HG03025 (cell line): Measurements from ENCODE around the gene PAPOLG.
"Not testable (repeated sequence)": the region's sequence is repeated elsewhere in the genome, so short reads cannot be mapped to it uniquely, and the experiment has no call there.

Experiments
- ATAC-seq: cut with Tn5 transposase; IDR thresholded peaks from one replicate; pipeline ENCODE4 v1.9.1; 2021; ENCODE audit warnings: mild to moderate bottlenecking, moderate library complexity; ENCODE audit not compliant: unreplicated experiment, low FRiP score

Gene PAPOLG

GRCh38 chr2:60821587-60822302 is 65.7 kb downstream of the PAPOLG start:
- ATAC-seq, result no peak

- no peak for ATAC-seq
These were observed 66.9 kb downstream of the PAPOLG start for GRCh38 chr2:60822987-60823386.

DNA sequence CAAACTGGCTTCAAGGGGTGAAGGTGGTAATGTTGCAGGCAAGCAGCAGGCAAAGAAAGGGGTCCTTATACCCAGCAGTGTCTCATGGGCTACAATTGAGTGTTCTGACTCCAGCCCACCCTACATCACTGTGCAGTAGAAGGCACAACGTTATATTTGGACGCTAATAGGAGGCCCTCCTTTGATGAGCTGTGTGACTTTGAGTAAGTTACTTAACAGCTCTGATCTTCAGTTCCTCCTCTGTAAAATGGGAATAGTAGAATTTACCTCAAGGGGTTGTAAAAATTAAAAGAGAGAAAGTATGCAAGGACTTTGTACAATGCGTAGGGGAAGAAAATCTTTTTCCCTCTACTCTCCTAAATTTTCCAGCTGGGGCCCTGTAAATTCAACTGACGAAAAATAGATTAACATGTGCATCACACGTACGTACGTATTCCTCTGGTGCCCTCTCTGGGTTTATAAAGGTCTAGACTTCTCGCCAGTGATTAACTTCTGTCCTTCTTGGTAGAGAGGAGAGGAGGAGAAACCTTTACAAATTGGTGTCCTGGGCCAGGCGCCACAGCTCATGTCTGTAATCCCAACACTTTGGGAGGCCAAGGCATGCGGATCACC is 67.7 kb downstream of the PAPOLG start:
- ATAC-seq, result no peak

DNA sequence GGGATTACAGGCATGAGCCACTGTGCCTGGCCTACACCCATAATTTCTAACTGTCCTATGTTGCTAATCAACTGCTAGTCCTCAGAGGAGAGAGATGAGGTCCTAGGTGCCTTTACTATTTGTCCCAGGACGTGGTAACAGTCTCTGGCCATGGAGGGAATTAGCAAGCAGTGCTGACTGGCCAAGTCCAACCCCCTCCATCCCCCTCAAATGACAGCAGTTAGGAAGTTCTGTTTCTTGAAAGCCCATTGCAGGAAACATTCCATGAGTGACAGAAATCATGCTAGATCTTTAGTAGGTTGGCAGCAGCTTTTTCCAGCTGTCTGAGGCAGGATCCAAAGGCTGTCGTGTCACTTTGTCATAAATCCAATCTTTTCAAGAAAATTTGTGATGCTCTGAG is 69.6 kb downstream of the PAPOLG start:
- no peak for ATAC-seq

GRCh38 chr2:60826111-60826510 is 70.0 kb downstream of the PAPOLG start:
- no peak for ATAC-seq

- not testable (repeated sequence) for ATAC-seq
These were observed 70.8 kb downstream of the PAPOLG start for GRCh38 chr2:60826860-60827259.

DNA sequence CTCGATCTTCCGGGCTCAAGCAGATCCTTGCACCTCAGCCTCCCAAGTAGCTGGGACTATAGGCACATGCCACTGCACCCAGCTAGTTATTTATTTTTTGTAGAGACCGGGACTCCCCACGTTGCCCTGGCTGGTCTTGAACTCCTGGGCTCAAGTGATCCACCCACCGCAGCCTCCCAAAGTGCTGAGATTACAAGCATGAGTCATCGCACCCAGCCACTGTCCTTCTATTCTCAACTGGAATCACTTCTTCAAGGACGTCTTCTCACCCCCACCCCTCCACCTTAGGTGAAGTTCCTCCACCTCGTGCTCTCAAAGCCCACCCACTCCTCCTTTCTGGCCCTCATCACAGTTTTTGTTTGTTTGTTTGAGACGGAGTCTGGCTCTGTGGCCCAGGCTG is 71.3 kb downstream of the PAPOLG start:
- ATAC-seq, result no peak

- no peak for ATAC-seq
These were observed 74.9 kb downstream of the PAPOLG start for GRCh38 chr2:60830991-60831390.

DNA sequence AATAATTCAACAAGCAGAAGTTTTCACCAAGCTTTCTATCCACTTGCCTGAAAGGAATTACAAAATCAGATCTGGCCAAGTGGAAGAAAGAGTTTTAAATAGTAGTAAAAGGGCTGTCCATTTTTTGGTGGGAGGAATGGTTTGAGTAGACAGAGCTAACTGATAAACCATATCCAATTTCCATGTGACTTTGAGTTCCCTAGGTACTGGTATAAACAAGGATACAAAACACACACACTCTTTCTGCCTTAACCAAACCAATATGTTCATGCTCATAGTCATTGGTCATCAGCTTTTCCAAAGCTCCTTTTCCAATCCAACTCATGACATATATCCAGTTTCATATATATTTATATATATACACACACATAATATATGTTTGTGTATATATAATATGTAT is 75.9 kb downstream of the PAPOLG start:
- no peak for ATAC-seq

GRCh38 chr2:60832621-60833020 is 76.6 kb downstream of the PAPOLG start:
- no peak for ATAC-seq

- ATAC-seq, result no peak
These were observed 78.2 kb downstream of the PAPOLG start for GRCh38 chr2:60834270-60834717.

- no peak for ATAC-seq
These were observed 80.4 kb downstream of the PAPOLG start for GRCh38 chr2:60836491-60836890.

DNA sequence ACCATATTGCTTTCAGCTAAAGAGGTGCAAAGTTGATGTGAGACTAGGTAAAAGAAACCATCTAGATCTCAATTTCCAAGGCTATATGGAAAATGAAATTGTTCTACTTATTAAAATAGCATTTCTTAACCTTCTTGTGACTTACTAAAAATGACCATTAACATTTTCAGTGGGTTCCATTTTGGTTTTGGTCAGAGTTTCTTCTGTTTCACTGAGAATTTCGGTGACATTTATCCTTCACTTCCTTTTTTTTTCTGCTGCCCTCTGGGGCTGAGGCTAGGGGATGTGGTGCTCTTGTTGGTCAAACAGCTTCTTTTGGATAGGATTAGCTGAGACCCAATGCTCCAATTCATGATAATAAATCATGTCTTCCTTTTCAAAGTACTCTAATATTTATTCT is 81.1 kb downstream of the PAPOLG start:
- peak; percentile 28 for ATAC-seq

DNA sequence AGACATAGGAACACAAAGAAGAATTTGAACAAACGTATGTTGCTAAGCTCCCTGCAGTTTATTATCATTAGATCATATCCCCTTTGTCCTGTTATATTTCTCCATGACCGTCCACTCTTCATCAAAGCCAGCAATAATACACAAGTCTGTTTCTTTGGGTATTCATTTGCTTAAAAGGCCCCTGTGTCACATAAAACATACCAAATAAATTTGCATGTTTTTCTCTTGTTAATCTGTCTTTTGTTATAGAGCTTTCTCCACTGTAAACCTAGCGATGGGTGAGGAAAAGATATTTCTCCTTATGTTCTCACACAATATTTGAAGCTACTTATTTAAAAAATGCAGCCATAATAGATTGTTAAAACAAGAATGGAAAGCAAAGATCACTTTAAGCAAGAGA is 82.4 kb downstream of the PAPOLG start:
- ATAC-seq, result no peak

- peak; percentile 44 for ATAC-seq
These were observed 83.2 kb downstream of the PAPOLG start for GRCh38 chr2:60839126-60839813.

DNA sequence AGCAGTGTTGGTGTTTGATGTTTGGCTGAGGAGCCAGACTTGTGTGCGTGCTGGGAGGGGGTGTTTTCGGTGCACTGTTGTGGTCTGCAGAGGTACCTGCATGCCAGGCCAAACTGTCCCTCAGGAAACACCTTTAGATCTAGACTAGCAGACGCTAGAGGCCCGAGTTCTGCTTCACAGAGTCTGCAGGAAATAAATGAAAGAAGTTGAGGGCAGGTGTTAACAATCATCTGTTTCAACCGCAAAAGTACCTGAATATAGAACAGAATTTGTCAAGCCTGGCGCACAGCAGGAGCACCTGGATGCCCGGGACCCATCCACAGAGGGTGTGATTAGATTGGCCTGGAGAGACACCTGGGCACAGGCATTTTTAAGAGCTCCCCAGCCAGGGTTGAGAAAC is 84.8 kb downstream of the PAPOLG start:
- peak; percentile 58 for ATAC-seq

GRCh38 chr2:60843006-60843405 is 86.9 kb downstream of the PAPOLG start:
- ATAC-seq, result no peak

- no peak for ATAC-seq
These were observed 88.0 kb downstream of the PAPOLG start for GRCh38 chr2:60844105-60844504.

GRCh38 chr2:60847854-60848253 is 91.8 kb downstream of the PAPOLG start:
- ATAC-seq, result no peak
